CD14-positive monocyte (primary cell): ENCODE measurements around the gene KRT72. TPM values are rescaled to one million over a fixed set of nuclear protein-coding genes. Genes with fewer than 3 reads are reported as not detected.

ENCODE experiments used
- DNase-seq, 3 donors: peaks; one replicate each; pipeline ENCODE4 v3.0.0-alpha.2; 2011 to 2022
- H2AFZ ChIP-seq: 2 replicates; pipeline ENCODE4 v1.6.0; 2012; ENCODE audit warnings: mild to moderate bottlenecking, low read depth, low read length, inconsistent platforms; ENCODE audit not compliant: insufficient read depth, poor library complexity, severe bottlenecking
- H3K27ac ChIP-seq, 2 donors: 1 replicate in 1 of 2; 2 replicates in 1 of 2; pipeline ENCODE4 v1.5.1; 2012 to 2013; ENCODE audit warnings: low read length in 2 of 2, control low read depth in 1 of 2, inconsistent platforms in 1 of 2, low read depth in 1 of 2, mild to moderate bottlenecking in 1 of 2
- H3K27me3 ChIP-seq, 2 donors: one replicate each; pipeline versions ENCODE4 v1.6.0 to v1.6.1; 2011 to 2013; ENCODE audit warnings: low read length in 2 of 2; ENCODE audit not compliant: control insufficient read depth in 2 of 2, insufficient read depth in 2 of 2
- H3K36me3 ChIP-seq, 2 donors: replicated peaks in 1 of 2; 1 replicate in 1 of 2; 2 replicates in 1 of 2; pipeline versions ENCODE4 v1.5.1 to v1.6.1; 2012 to 2013; ENCODE audit warnings: low read length in 2 of 2, control low read depth in 1 of 2, inconsistent platforms in 1 of 2, mild to moderate bottlenecking in 1 of 2; ENCODE audit not compliant: insufficient read depth in 2 of 2, control insufficient read depth in 1 of 2
- H3K4me1 ChIP-seq, 2 donors: 1 replicate in 1 of 2; 2 replicates in 1 of 2; pipeline versions ENCODE4 v1.5.1 to v1.6.1; 2012 to 2013; ENCODE audit warnings: low read length in 2 of 2, control low read depth in 1 of 2, inconsistent platforms in 1 of 2, mild to moderate bottlenecking in 1 of 2, moderate library complexity in 1 of 2; ENCODE audit not compliant: insufficient read depth in 2 of 2, control insufficient read depth in 1 of 2
- H3K4me2 ChIP-seq: replicated peaks from 2 replicates; pipeline ENCODE3; 2012; ENCODE audit warnings: low read length, moderate library complexity, mild to moderate bottlenecking; ENCODE audit not compliant: poor library complexity, severe bottlenecking; ENCODE audit errors: extremely low read depth
- H3K4me3 ChIP-seq, 3 experiments: fragments of 200-600 bp in 1 of 3; sonication (generic) in 1 of 3; replicated peaks in 1 of 3; 1 replicate in 2 of 3; 2 replicates in 1 of 3; pipeline ENCODE4 v1.5.1; 2011 to 2013; ENCODE audit warnings: low read length in 3 of 3, mild to moderate bottlenecking in 3 of 3, control low read depth in 2 of 3, low read depth in 2 of 3, inconsistent platforms in 1 of 3, moderate library complexity in 1 of 3
- H3K79me2 ChIP-seq: 2 replicates; pipeline ENCODE4 v1.6.0; 2012; ENCODE audit warnings: mild to moderate bottlenecking, control low read depth, inconsistent platforms, low read length, moderate library complexity; ENCODE audit not compliant: insufficient read depth
- H3K9ac ChIP-seq: 2 replicates; pipeline ENCODE4 v1.6.0; 2017; ENCODE audit warnings: low read length, mild to moderate bottlenecking; ENCODE audit not compliant: insufficient read depth, poor library complexity, severe bottlenecking
- H3K9me3 ChIP-seq, 2 donors: replicated peaks in 1 of 2; 1 replicate in 1 of 2; 2 replicates in 1 of 2; pipeline versions ENCODE4 v1.5.1 to v1.6.1; 2012 to 2013; ENCODE audit warnings: low read length in 2 of 2, control low read depth in 1 of 2; ENCODE audit not compliant: control insufficient read depth in 1 of 2, insufficient read depth in 1 of 2
- H4K20me1 ChIP-seq: 2 replicates; pipeline ENCODE4 v1.6.0; 2012; ENCODE audit warnings: mild to moderate bottlenecking, low read length, control low read depth, moderate library complexity; ENCODE audit not compliant: insufficient read depth
- H3K27ac Mint-ChIP-seq, 7 donors: one replicate each; pipeline ENCODE4 v1.8.0; 2020; ENCODE audit warnings: mild to moderate bottlenecking in 7 of 7, mixed read lengths in 7 of 7, moderate library complexity in 6 of 7, inconsistent platforms in 2 of 7
- H3K27me3 Mint-ChIP-seq, 3 donors: one replicate each; pipeline ENCODE4 v1.8.0; 2021 to 2022; ENCODE audit warnings: low read depth in 3 of 3, mild to moderate bottlenecking in 3 of 3, mixed read lengths in 3 of 3, moderate library complexity in 3 of 3, inconsistent platforms in 1 of 3
- H3K36me3 Mint-ChIP-seq, 2 donors: one replicate each; pipeline ENCODE4 v1.8.0; 2020; ENCODE audit warnings: mixed read lengths in 2 of 2, inconsistent platforms in 1 of 2, mild to moderate bottlenecking in 1 of 2
- H3K4me1 Mint-ChIP-seq: one replicate; pipeline ENCODE4 v1.8.0; 2020; ENCODE audit warnings: mild to moderate bottlenecking, mixed read lengths
- H3K4me3 Mint-ChIP-seq, 2 donors: one replicate each; pipeline ENCODE4 v1.8.0; 2020; ENCODE audit warnings: mild to moderate bottlenecking in 2 of 2, mixed read lengths in 2 of 2, moderate library complexity in 1 of 2
- H3K9me3 Mint-ChIP-seq, 7 donors: one replicate each; pipeline ENCODE4 v1.8.0; 2020 to 2022; ENCODE audit warnings: mixed read lengths in 7 of 7, mild to moderate bottlenecking in 6 of 7, moderate library complexity in 6 of 7, inconsistent platforms in 2 of 7
- CTCF ChIP-seq: fragments of 200-600 bp; IDR thresholded peaks from one replicate; pipeline ENCODE4 v1.8.0; 2022; ENCODE audit warnings: antibody characterized with exemption, mild to moderate bottlenecking
- WGBS: methylation state at CpG from one replicate; pipeline ENCODE4 v1.1.5; 2013; ENCODE audit warnings: missing lambda C conversion rate; ENCODE audit not compliant: insufficient coverage; 5-methylcytosine and 5-hydroxymethylcytosine counted together
- intact Hi-C, 2 donors: fragments of 100-400 bp; cut with micrococcal nuclease; formaldehyde crosslinking; loops; one replicate each; pipeline versions ENCODE4 v1.15.0 to v1.15.1; 2023
- polyA plus RNA-seq, 3 donors: library from polyadenylated mRNA; depleted of rRNA in 1 of 3; unstranded in 2 of 3; stranded (reverse) in 1 of 3; fragments of 300-500 nt in 2 of 3; fragments of >200 nt in 1 of 3; fragmentation: Illumina TruSeq in 2 of 3; gene quantifications; 1 replicate in 2 of 3; 2 replicates in 1 of 3; pipeline ENCODE4 v1.2.3, GENCODE V29; 2012 to 2021

The KRT72 gene
- polyA plus RNA-seq, 3 donors: not detected

GRCh38 chr12:52541709-52542108, 59.6 kb downstream of the KRT72 start:
- H3K27ac ChIP-seq: no peak overlapping the region
- 87% methylated on average over 4 of the region's 5 CpGs for WGBS
- no peaks in the 10 kb centered on the region for H4K20me1 ChIP-seq
- no peak overlapping the region for H3K9ac ChIP-seq
- H2AFZ ChIP-seq: no peak overlapping the region
- H3K4me3 ChIP-seq: no peak overlapping the region
- Mint-ChIP-seq H3K36me3 (no peaks in the 10 kb centered on the region), H3K27me3 (peaks cover 3 to 11% (median 6%) of the 10 kb centered on the region in 3 donors), H3K4me3 (no peak overlapping the region), H3K27ac (no peak overlapping the region), H3K4me1 (no peaks in the 10 kb centered on the region), H3K9me3 (no peaks in the 10 kb centered on the region)
- no peaks in the 10 kb centered on the region for H3K36me3 ChIP-seq
- DNase-seq: no peak
- no peaks in the 10 kb centered on the region for H3K4me1 ChIP-seq
- intact Hi-C loops: no loop called here
- H3K79me2 ChIP-seq: no peaks in the 10 kb centered on the region
- no peaks in the 10 kb centered on the region for H3K9me3 ChIP-seq
- H3K27me3 ChIP-seq: no peaks in the 10 kb centered on the region
- H3K4me2 ChIP-seq: no peak overlapping the region
- TF ChIP-seq CTCF: no peak

GRCh38 chr12:52540531-52540930, 60.7 kb downstream of the KRT72 start:
- Histone ChIP-seq H3K36me3 (no peaks in the 10 kb centered on the region), H2AFZ (no peak overlapping the region), H3K27ac (no peak overlapping the region), H3K4me1 (no peaks in the 10 kb centered on the region), H3K9ac (no peak overlapping the region), H3K9me3 (no peaks in the 10 kb centered on the region), H4K20me1 (no peaks in the 10 kb centered on the region), H3K79me2 (no peaks in the 10 kb centered on the region), H3K27me3 (no peaks in the 10 kb centered on the region), H3K4me2 (no peak overlapping the region), H3K4me3 (no peak overlapping the region)
- 90% methylated on average over 5 of the region's 7 CpGs for WGBS
- H3K4me3 Mint-ChIP-seq: no peak overlapping the region
- intact Hi-C loops: no loop called here
- no peaks in the 10 kb centered on the region for H3K4me1 Mint-ChIP-seq
- TF ChIP-seq CTCF: no peak
- H3K27ac Mint-ChIP-seq: no peak overlapping the region
- peaks cover 3 to 11% (median 6%) of the 10 kb centered on the region in 3 donors for H3K27me3 Mint-ChIP-seq
- no peaks in the 10 kb centered on the region for H3K9me3 Mint-ChIP-seq
- no peak for DNase-seq
- H3K36me3 Mint-ChIP-seq: no peaks in the 10 kb centered on the region
